ENCODE measurements around the gene WDR62.
"Not testable (repeated sequence)": the region's sequence is repeated elsewhere in the genome, so short reads cannot be mapped to it uniquely, and the experiment has no call there.

The WDR62 gene

DNA sequence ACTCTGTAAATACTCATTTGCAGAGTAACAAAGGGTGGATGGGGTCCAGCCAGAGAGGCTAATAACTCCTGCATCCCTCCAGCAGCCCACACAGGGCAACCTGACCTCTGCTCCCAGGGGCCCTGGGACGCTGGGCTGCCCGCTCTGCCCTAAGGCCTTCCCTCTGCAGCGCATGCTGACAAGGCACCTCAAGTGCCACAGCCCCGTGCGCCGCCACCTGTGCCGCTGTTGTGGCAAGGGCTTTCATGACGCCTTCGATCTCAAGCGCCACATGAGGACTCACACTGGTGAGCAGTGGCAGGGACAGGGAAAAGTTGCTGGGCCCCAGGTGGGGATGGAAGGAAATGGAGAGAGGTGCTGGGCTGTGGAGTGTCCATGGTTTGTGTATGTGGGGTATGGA lies 58.0 kb downstream of the WDR62 start:
- no peak for DNase-seq (ENCODE audit: low spot score)

DNA sequence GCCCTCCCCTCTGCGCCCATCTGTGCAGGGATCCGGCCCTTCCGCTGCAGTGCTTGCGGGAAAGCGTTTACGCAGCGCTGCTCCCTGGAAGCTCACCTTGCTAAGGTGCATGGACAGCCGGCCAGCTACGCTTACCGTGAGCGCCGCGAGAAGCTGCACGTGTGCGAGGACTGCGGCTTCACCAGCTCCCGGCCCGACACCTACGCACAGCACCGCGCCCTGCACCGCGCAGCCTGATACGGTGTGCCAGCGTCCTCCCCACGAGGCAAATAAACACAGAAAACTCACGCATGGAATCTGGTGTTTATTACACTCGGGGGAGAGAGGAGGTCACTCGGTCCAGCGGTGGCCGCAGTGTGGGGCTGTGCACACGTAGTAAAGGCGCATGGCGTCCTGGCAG lies 58.7 kb downstream of the WDR62 start:
- DNase-seq (ENCODE audit: low spot score), result no peak

DNA sequence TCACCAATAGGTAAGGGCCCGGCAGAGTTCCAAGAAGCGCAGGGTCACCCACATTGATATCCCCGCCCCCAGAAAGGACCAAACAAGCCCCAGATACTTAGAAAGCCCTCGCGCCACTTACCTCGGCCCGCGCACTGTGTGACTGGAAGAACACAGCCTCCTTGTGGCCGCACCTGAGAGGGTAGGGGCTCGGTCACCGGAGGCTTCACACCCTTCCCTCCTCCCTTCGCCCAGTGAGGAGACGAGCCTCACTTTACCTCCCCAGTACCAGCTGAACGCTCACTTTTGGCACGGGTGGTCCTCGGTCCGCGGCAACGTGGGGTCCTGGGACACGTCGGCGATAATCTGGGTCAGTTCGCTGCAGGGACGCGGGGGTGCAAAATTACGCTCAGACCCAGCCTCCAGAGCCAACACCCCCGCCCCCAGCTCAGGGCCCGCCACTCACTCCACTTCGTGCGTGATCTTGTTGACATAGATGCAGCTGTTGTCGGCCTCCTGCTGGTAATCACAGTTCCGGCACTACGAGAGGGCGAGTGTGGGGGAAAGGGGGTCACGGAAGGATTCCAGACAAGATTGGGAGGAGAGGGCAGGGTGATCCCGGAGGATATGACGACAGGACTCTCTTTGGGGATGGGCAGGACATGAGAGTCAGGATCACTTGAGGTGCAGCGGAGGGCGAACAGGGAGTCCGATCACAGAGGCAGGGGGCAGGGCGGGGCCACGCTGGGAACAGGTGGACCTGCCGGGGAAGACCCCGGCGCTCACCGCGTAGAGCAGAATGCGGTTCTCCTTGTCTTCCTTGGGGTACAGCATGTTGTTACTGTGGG lies 59.4 kb downstream of the WDR62 start:
- DNase-seq (ENCODE audit: low spot score), result no peak

DNA sequence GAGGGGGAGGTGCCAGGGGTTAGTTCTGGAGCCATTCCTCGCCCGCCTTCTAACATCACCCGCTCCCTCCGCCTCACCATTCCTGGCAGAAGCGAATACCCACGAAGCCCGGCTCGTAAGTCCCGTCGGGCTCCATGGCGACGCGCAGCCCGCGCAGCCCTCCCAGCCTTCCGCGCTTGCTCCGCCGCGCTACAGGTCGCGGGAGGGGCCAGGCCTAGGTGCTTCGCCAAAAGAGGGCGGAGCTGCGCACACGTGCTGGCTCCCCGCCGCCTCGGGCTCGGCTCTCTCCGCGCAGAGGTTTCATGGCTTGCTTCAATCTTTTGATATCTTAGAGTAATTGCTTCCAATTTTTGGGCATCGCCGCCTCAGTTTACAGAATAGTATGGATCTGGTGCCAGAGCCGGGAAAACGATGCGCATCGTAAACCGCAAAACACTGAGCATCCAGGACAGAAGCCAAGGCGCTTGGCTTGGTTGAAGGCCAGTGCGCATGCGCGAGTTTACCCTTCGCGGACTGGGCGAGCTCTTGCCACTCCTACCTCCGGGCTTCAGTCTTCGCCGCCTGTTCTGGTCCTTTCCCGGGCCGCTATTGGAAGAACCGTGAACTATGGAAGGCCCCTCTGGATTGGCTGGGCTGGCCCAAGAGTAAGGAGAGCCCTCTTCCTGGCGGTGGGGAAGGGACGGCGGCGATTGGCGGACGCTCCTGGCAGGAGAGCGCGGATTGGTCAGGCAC lies 60.2 kb downstream of the WDR62 start, which contains the start of gene POLR2I:
Gene POLR2I (minus strand): TSS at position 155 of the 732 bp plus-strand sequence. CDS start 19 bp downstream, at position 136.
- peak; percentile 99 for DNase-seq (ENCODE audit: low spot score)

GRCh38 chr19:36115453-36116343 lies 61.0 kb downstream of the WDR62 start, which contains the start of gene TBCB:
TSS of gene TBCB (plus strand) at chr19:36115468. CDS start at chr19:36115561, 93 bp downstream.
- DNase-seq (ENCODE audit: low spot score), result no peak

DNA sequence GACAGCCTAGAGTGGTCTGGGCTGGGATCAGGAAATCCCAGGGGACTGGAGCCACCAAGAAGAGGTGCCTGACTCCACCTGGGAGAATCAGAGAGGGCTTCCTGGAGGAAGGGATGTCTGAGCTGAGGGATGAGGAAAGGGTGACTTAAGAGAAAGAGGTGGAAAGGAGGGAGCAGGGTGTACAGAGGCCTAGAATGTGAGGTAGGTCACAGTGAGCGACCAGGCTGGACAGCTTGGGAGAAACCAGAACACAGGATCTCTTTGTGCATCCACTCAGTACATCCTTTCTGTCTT lies 61.6 kb downstream of the WDR62 start:
- DNase-seq (ENCODE audit: low spot score), result no peak

- DNase-seq (ENCODE audit: low spot score), result no peak
These were observed 65.6 kb downstream of the WDR62 start for GRCh38 chr19:36120092-36120983.

- no peak for DNase-seq (ENCODE audit: low spot score)
These were observed 66.3 kb downstream of the WDR62 start for GRCh38 chr19:36120984-36121358.

DNA sequence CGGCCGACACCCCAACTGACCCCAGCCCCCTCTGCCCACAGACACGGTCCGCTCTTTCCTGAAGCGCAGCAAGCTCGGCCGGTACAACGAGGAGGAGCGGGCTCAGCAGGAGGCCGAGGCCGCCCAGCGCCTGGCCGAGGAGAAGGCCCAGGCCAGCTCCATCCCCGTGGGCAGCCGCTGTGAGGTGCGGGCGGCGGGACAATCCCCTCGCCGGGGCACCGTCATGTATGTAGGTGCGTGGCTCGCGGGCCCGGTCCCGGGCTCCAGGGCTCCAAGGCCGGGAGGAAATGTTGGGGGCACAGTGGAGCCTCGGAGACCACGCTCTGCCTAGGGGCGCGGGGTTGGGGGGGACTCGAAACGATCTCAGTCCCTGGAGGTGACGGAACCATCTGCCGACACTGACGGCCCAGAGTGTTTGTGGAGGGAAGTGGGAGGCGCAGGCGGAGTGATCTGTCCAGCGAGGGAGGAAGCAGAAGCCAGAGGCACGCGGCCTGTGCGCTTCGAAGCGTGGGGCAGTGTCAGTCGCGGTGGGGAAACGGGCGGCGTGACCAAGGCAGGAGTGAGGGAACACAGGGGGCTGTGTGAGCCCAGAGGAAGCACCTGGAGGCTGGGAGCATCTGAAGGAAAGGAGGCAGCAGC lies 66.9 kb downstream of the WDR62 start:
- DNase-seq (ENCODE audit: low spot score), result no peak

GRCh38 chr19:36125557-36125956 lies 70.9 kb downstream of the WDR62 start:
- DNase-seq (ENCODE audit: low spot score), result no peak

DNA sequence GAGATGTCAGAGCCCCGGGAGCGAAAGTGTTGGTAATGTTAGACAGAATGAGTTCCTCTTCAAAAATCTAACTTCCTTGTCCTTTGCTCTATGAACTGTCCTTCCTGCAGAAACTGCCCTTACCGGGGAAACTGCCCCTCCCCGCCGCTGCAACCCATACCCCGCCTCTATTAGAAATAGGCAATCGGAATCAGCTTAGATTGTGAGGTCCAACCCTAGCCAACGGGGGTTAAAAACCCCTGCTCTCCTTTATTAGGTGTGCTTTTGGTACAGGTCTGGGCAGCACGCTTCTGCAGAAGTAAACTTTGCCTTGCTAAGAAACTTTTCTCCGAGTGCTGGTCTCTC lies 73.7 kb downstream of the WDR62 start:
- no peak for DNase-seq (ENCODE audit: low spot score)

- not testable (repeated sequence) for DNase-seq (ENCODE audit: low spot score)
These were observed 76.5 kb downstream of the WDR62 start for GRCh38 chr19:36131221-36131620.

GRCh38 chr19:36134867-36135266 lies 80.2 kb downstream of the WDR62 start:
- DNase-seq (ENCODE audit: low spot score), result not testable (repeated sequence)

DNA sequence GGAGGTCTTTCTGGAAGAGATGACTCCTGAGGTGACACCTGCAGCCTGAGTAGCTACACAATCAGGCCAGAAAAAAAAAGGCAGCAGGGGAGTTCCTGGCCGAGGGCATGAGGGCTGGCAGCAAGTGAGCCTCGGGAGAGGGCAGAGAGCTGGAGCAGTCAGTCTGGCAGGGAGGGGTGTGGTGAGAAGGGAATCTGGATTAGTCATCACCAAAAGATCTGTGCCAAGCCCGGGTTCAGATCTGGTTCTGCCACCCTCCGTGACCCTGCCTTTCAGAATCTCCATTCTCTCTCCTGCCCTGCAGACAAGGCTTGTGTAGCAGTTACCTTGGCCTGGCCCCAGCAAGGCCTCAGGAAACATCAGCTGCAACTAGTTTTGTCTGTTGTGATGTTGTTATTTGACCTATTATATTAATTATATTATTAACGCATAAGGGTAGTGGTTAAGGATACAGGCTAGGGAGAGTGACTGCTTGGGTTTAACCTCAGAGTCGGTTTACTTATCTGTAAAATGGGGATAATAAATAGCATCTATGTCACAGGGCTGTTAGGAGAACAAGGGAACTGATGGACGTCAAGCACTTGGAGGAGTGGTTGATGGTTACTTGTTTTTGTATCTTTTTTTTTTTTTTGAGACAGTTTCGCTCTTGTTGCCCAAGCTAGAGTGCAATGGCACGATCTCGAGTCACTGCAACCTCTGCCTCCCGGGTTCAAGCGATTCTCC lies 82.4 kb downstream of the WDR62 start:
- peak; percentile 89 for DNase-seq (ENCODE audit: low spot score)

DNA sequence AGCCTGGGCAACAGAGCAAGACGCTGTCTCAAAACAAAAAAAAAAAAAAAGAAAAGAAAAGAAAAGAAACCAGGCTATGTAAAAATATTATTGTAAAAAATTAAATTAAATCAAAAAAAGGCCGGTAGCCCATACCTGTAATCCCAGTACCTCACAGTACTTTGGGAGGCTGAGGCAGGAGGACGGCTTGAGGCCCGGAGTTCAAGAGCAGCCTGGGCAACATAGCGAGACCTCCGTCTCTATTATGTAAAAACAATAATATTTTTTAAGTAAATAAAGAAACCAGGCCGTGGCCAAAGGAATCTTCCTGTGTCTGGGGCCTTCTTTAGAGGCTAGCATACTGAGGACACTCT lies 84.4 kb downstream of the WDR62 start:
- no peak for DNase-seq (ENCODE audit: low spot score)

GRCh38 chr19:36139473-36140303 lies 85.0 kb downstream of the WDR62 start, which contains the start of gene CAPNS1:
TSS of gene CAPNS1 (plus strand) at chr19:36140066. CDS start at chr19:36141012, 946 bp downstream.
- peak; percentile 98 for DNase-seq (ENCODE audit: low spot score)

- DNase-seq (ENCODE audit: low spot score), result peak; percentile 36
These were observed 85.8 kb downstream of the WDR62 start for GRCh38 chr19:36140304-36141038.
